Fibroblast of mammary gland (primary cell): ENCODE data around the gene GOLGA1.

ENCODE experiments used
- DNase-seq: peaks from one replicate; pipeline ENCODE4 v3.0.0-alpha.2; 2010; ENCODE audit warnings: low read depth
- H3K4me3 ChIP-seq: 2 replicates; pipeline ENCODE4 v1.5.1; 2011; ENCODE audit warnings: low read depth, mild to moderate bottlenecking, low read length, moderate library complexity; ENCODE audit not compliant: control insufficient read depth
- CTCF ChIP-seq: conservative IDR thresholded peaks from 2 replicates; pipeline ENCODE4 v1.5.1; 2011; ENCODE audit warnings: low read depth, low read length, inconsistent platforms; ENCODE audit not compliant: control insufficient read depth, insufficient read depth

The GOLGA1 gene

GRCh38 chr9:124894741-124895170 is 46.1 kb downstream of the GOLGA1 start:
- TF ChIP-seq CTCF, result peak; percentile 68

GRCh38 chr9:124894035-124894740 is 46.7 kb downstream of the GOLGA1 start:
- no peak overlapping the region for H3K4me3 ChIP-seq
- no peak for TF ChIP-seq CTCF

More at GRCh38 chr9:124894741-124895170, 46.1 kb downstream of the GOLGA1 start:
- no peak overlapping the region for H3K4me3 ChIP-seq
- DNase-seq, result peak; percentile 64

GRCh38 chr9:124890179-124890578 is 50.7 kb downstream of the GOLGA1 start:
- no peak overlapping the region for H3K4me3 ChIP-seq
- TF ChIP-seq CTCF, result no peak
- DNase-seq, result no peak

More at GRCh38 chr9:124894035-124894740, 46.7 kb downstream of the GOLGA1 start:
- DNase-seq, result no peak

GRCh38 chr9:124889006-124889405 is 51.9 kb downstream of the GOLGA1 start:
- no peak for TF ChIP-seq CTCF
- DNase-seq, result no peak
- no peak overlapping the region for H3K4me3 ChIP-seq

GRCh38 chr9:124887832-124888231 is 53.1 kb downstream of the GOLGA1 start:
- no peak for TF ChIP-seq CTCF
- no peak overlapping the region for H3K4me3 ChIP-seq
- DNase-seq, result no peak

GRCh38 chr9:124886866-124887492 is 53.9 kb downstream of the GOLGA1 start:
- no peak for DNase-seq
- no peak for TF ChIP-seq CTCF
- no peak overlapping the region for H3K4me3 ChIP-seq

- no peak overlapping the region for H3K4me3 ChIP-seq
- no peak for DNase-seq
- no peak for TF ChIP-seq CTCF
These were observed 54.4 kb downstream of the GOLGA1 start for GRCh38 chr9:124886461-124886860.
